ENCODE results near the gene GPR150. TPM values are rescaled to one million over a fixed set of nuclear protein-coding genes. Genes with fewer than 3 reads are reported as not detected.
A peak's percentile ranks its signal among the peaks of the same experiment; 100 is the strongest.

The GPR150 gene
- total and polyA plus RNA-seq, 2 of the 13 experiments (the other 11 are each of a cell fraction or from before 2014, with no cell fraction given) = 0.03 TPM; not detected in 1

GRCh38 chr5:95644351-95645042, 24.6 kb downstream of the GPR150 start (continued):
- TF ChIP-seq CTCF (CRISPR knock-in tag; IDR thresholded peaks at IDR 0.05) (peak; percentile 84), ZNF513 (CRISPR knock-in tag; conservative IDR thresholded peaks at IDR 0.05) (no peak), REPIN1 (CRISPR knock-in tag; IDR thresholded peaks at IDR 0.05; ENCODE audit: borderline replicate concordance, low read depth) (no peak), ZNF383 (CRISPR knock-in tag; IDR thresholded peaks at IDR 0.05; ENCODE audit: borderline replicate concordance) (no peak), ZNF713 (CRISPR knock-in tag; IDR thresholded peaks at IDR 0.05) (no peak), ZNF816 (CRISPR knock-in tag; IDR thresholded peaks at IDR 0.05; ENCODE audit: borderline replicate concordance) (no peak), E2F2 (CRISPR knock-in tag; IDR thresholded peaks at IDR 0.05; ENCODE audit: borderline replicate concordance) (no peak), SNAPC2 (CRISPR knock-in tag; IDR thresholded peaks at IDR 0.05) (no peak), ZNF24 (IDR thresholded peaks at IDR 0.05) (peak; percentile 79), TARDBP (CRISPR knock-in tag; IDR thresholded peaks at IDR 0.05) (no peak), ZBTB25 (CRISPR knock-in tag; IDR thresholded peaks at IDR 0.05) (no peak), ZZZ3 (CRISPR knock-in tag; IDR thresholded peaks at IDR 0.05; ENCODE audit: borderline replicate concordance) (no peak)
